Measurements from ENCODE around the gene LMF1.
"Not testable (repeated sequence)": the region's sequence is repeated elsewhere in the genome, so short reads cannot be mapped to it uniquely, and the experiment has no call there.

Gene LMF1

DNA sequence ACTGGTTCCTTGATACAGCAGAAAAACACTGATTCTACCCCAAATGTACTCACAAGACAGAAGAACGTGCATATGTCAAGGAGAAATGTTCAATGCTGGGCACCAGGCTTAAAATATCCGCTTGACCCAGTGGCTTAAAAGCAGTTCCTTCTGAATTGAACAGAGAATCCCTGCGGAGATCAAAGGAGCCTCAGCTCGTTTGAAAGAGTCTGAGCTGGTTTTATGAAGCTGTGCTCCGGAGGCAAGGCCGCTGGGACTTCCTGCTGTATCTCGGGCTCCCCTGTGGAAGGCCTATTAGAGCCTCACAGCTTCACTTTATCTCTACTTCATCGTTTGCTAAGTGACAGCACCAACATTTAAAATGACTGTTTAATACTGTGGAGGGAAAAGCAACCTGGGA, 2.2 kb downstream of the LMF1 start:
- no peak for DNase-seq

DNA sequence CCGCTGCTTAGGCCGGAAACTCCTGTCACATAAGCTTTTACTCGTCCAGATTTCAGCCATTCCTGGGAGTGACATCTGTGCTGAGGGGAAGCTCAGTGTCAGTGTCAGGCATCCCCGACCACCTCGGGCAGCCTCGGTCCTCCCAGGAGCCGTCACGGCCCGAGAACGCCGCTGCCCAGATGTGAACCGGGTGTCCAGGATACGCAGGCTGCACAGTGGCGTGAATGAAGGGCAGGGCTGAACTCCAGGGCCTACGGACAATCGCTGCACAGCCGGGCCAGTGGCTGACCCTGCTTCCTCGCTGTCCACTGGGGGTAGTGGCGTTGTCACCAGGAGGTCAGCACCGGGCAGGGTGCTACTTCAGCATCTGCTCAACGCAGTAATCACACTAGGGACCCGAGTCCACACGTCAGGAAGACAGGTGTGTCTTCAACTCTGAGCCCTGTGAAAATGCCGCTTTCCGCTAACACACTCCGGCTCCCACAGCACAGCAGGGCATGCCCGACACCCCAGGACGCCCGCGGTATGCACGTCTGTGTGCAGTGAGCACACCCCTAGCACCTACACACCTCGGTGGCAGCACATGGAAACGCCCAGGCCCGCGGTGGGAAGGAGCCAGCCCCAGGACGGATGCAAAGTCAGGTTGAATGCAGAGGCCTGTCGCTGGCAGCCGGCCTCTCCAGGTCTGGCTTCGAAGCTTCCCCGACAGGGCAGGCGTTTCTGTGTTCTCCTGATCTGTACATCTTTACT, 3.1 kb downstream of the LMF1 start:
- DNase-seq: no peak

GRCh38 chr16:967077-967541, 3.7 kb downstream of the LMF1 start:
- DNase-seq: no peak

- no peak for DNase-seq
Observed at GRCh38 chr16:966505-966904, 4.3 kb downstream of the LMF1 start.

DNA sequence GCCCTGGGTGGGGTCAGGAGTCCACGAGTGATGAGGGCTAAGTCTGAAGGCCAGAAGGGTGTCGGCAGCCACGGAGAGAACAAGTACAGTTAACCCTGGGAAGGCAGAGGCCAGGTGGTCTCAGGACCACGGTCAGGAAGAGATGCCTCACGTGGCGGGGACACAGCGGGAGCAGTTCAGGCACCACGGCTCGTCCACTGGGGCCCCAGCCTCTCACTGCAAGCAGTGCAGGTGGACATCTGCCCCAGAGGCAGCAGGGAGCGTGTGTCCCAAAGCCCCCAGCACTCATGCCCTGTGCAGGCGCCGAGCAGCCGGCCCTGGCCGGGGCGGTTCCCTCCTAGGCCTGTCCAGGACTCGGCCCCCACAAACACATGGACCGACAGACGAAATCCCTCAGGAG, 4.7 kb downstream of the LMF1 start:
- no peak for DNase-seq

- DNase-seq: no peak
Observed at GRCh38 chr16:965487-965886, 5.3 kb downstream of the LMF1 start.

GRCh38 chr16:965036-965395, 5.8 kb downstream of the LMF1 start:
- DNase-seq: no peak

DNA sequence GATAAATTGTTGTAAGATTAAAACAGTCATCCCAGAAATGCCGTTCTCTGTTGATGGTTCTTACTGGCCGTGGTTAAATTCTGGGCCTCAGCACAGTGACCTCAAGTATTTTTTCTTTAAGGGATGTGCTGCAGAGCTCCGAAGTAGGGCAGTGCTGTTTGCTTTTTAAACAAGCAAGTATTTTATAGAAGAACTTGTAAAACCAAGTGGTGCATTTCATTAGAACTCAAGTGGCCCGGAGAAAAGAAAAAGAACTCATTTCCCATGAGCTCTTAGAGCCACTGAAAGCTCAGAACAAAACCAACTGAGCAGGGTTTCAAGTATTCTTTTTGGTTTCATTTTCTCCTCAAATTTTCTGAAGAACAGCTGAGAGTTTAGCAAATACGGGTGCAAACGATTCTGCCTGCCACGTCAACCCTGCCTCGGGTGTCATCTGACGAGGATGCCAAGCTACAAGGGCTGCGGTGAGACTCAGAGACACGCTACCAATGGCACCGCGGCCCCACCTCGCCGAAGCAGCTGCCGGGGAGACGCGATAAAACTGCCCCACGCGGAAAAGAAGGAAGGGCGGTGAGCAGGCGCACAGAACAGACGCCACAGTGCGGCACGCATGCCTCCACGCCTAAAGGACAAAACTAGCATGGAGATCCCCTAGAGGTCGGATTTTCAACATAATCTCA, 6.3 kb downstream of the LMF1 start:
- DNase-seq: peak; percentile 31

- DNase-seq: no peak
Observed at GRCh38 chr16:963913-964312, 6.9 kb downstream of the LMF1 start.

DNA sequence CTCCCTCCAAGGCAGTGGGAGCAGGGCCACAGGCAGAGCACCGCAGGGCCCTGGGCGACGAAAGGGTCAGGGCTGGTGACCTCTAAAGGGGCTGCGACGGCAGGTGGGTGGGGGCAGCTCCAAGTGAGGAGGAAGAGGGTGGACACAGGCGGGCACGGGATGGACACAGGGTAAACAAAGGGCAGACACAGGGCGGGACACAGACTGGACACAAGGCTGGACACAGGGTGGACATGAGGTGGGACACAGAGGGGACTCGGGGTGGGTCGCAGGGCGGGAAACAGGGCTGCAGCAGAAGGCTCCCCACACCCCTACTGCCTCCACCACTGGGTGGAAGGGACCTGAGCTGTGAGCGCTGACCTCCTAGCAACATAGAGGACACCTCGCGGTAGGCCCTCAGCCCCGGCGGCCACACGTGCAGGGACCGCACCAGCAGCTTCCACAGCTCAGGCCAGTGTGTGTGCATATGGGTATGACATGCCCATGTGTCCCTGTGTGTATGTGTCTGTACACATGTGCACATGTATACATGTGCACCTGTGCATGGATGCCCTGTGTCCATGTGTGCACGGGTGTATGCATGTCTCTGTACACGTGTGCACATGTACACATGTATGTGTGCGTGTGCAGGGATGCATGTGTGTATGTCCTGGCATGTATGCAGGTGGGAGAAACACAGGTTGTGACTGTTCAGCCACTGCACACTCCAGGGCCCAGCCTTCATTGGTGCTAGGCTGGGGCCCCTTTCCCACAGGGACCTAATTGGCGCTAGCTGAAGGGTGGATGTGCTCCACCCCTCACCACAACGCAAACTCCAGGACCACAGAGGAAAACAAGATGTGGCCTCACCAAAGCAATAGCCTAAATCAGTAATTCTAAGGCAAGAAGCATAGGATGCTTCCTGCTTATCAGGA, 7.6 kb downstream of the LMF1 start:
- DNase-seq: no peak

GRCh38 chr16:962366-962765, 8.4 kb downstream of the LMF1 start:
- no peak for DNase-seq

- DNase-seq: no peak
Observed at GRCh38 chr16:959232-960040, 11.3 kb downstream of the LMF1 start.

- DNase-seq: not testable (repeated sequence)
Observed at GRCh38 chr16:955766-956165, 15.0 kb downstream of the LMF1 start.

GRCh38 chr16:953818-954217, 17.0 kb downstream of the LMF1 start:
- not testable (repeated sequence) for DNase-seq

DNA sequence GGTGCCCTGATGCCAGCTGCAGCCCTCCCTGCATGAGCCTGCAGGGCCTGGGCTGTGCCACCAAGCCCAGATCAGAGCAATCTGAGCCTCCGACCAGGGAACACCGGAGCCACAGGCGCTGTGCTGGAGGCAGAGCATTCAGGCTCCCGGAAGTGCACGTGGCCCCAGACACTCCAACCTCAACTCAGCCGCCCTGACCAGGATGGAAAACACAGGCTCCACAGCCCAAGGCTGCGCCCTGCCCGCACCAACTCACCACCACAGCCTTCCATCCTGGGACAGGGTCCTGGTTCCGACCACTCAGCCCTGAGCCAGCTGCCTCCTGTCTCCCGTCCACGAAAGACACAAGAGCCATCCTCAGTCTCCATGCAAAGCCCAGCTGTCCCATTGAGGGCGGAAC, 18.5 kb downstream of the LMF1 start:
- DNase-seq: no peak

DNA sequence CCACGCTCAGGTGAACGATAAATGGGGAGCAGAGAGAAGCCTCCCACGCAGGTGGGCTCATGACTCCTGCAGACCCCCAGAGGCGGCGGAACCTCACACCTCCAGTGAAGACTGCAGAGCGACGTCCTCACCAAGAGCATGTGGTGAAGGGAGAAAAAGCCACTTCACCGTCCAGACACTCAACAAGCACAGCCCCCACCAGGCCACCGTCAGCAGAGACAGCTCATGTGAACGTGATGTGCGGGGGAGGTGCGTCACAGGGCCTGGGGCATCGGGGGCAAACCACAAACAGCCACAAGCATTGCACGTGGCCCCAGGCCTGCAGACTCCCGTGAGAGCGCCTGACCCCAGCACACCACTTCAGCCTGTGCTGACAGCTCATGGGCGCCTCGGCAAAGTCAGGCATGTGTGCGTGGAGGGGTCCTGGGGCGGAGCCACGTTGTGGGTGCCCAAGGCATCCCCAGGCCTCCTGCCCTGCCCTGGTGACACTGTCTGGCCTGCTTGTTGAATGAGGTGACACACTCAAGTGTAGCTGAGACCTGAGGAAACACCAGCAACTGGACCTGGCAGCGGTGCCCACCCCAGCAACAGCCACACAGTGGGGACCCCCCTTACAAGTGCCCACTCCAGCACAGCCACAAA, 19.0 kb downstream of the LMF1 start:
- DNase-seq: no peak

DNA sequence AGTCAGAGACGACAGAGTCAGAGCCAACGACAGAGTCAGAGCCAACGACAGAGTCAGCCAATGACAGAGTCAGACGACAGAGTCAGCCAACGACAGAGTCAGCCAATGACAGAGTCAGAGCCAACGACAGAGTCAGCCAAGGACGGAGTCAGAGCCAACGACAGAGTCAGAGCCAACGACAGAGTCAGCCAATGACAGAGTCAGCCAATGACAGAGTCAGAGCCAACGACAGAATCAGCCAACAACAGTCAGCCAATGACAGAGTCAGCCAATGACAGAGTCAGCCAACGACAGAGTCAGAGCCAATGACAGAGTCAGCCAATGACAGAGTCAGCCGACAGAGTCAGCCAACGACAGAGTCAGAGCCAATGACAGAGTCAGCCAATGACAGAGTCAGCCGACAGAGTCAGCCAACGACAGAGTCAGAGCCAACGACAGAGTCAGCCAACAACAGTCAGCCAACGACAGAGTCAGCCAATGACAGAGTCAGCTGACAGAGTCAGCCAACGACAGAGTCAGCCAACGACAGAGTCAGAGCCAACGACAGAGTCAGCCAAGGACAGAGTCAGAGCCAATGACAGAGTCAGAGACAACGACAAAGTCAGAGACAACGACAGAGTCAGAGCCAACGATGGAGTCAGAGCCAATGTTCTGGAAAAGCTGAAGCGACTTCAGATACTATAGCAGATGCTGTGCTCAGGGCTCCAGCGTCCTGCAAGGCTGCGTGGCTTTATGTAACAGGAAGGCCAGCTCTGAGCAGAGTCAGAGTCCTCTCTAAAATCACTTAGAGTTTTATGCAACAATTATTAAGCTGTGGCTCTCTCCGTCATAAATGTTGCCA, 19.8 kb downstream of the LMF1 start:
- DNase-seq: not testable (repeated sequence)

DNA sequence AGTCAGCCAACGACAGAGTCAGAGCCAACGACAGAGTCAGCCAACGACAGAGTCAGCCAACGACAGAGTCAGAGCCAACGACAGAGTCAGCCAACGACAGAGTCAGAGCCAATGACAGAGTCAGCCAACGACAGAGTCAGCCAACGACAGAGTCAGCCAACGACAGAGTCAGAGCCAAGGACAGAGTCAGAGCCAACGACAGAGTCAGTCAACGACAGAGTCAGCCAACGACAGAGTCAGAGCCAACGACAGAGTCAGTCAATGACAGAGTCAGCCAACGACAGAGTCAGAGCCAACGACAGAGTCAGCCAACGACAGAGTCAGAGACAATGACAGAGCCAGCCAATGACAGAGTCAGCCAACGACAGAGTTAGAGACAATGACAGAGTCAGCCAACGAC, 22.0 kb downstream of the LMF1 start:
- not testable (repeated sequence) for DNase-seq

GRCh38 chr16:947922-948303, 22.9 kb downstream of the LMF1 start:
- not testable (repeated sequence) for DNase-seq

- DNase-seq: no peak
Observed at GRCh38 chr16:947255-947921, 23.4 kb downstream of the LMF1 start.

GRCh38 chr16:946048-946395, 24.8 kb downstream of the LMF1 start:
- no peak for DNase-seq

Measured in midbrain (tissue), 1 donor.